IMR-90 (cell line): ENCODE results near the gene RBM45. TPM values are rescaled to one million over a fixed set of nuclear protein-coding genes. Genes with fewer than 3 reads are reported as not detected.

Experiments
- ATAC-seq: fragments of 200-7000 bp; cut with Tn5 transposase; 2 replicates; pipeline ENCODE4 v1.9.1; 2020; ENCODE audit warnings: low read depth, mild to moderate bottlenecking, moderate library complexity
- BruUV-seq: library from RNA; stranded (reverse); fragments of 400-500 nt; replicated peaks from 2 replicates; lab custom pipeline; 2021; lab: Mats Ljungman, UMichigan
- CTCF ChIA-PET: fragments of 300-600 bp; formaldehyde crosslinking; extraction: SDS; loops from one replicate; lab custom pipeline; 2021; ENCODE audit warnings: antibody characterized with exemption; lab: Yijun Ruan, JAX
- POLR2A ChIA-PET: fragments of 300-600 bp; sonication (Branson Sonifier 250); formaldehyde crosslinking; loops from one replicate; lab custom pipeline; 2022; ENCODE audit warnings: antibody characterized with exemption; ENCODE audit not compliant: unreplicated experiment; lab: Charles Lee
- DNase-seq: peaks from one replicate; pipeline ENCODE4 v3.0.0; 2013
- H2AFZ ChIP-seq: replicated peaks from 2 replicates; pipeline ENCODE3; 2013; ENCODE audit warnings: low read length, mild to moderate bottlenecking; ENCODE audit not compliant: poor library complexity
- H2AK5ac ChIP-seq: 2 replicates; pipeline ENCODE4 v1.6.1; 2013; ENCODE audit warnings: low read depth, low read length, inconsistent platforms
- H2AK9ac ChIP-seq: replicated peaks from 2 replicates; pipeline ENCODE3; 2013; ENCODE audit warnings: mild to moderate bottlenecking, low read depth, low read length, moderate library complexity; ENCODE audit not compliant: poor library complexity
- H2BK120ac ChIP-seq: 2 replicates; pipeline ENCODE4 v1.6.1; 2013; ENCODE audit warnings: low read depth, low read length, inconsistent platforms
- H2BK15ac ChIP-seq: 3 replicates; pipeline ENCODE4 v1.6.1; 2013; ENCODE audit warnings: low read depth, low read length, inconsistent platforms
- H2BK20ac ChIP-seq: 2 replicates; pipeline ENCODE4 v1.6.1; 2013; ENCODE audit warnings: low read depth, mild to moderate bottlenecking, inconsistent platforms, low read length, moderate library complexity
- H2BK5ac ChIP-seq: 2 replicates; pipeline ENCODE4 v1.6.1; 2013; ENCODE audit warnings: mild to moderate bottlenecking, low read depth, low read length, inconsistent platforms; ENCODE audit not compliant: poor library complexity, severe bottlenecking
- H3K14ac ChIP-seq: replicated peaks from 2 replicates; pipeline ENCODE4 v1.6.1; 2013; ENCODE audit warnings: low read depth, low read length, inconsistent platforms
- H3K18ac ChIP-seq: 2 replicates; pipeline ENCODE4 v1.6.1; 2013; ENCODE audit warnings: low read depth, low read length, control low read depth
- H3K23ac ChIP-seq: 2 replicates; pipeline ENCODE4 v1.6.1; 2013; ENCODE audit warnings: low read depth, low read length, inconsistent platforms
- H3K27ac ChIP-seq: 2 replicates; pipeline ENCODE4 v1.5.1; 2013; ENCODE audit warnings: mild to moderate bottlenecking, control low read depth, low read length; ENCODE audit not compliant: insufficient read depth
- H3K27me3 ChIP-seq: 2 replicates; pipeline ENCODE4 v1.6.1; 2013; ENCODE audit warnings: low read length; ENCODE audit not compliant: control insufficient read depth, insufficient read depth
- H3K36me3 ChIP-seq: 2 replicates; pipeline ENCODE4 v1.6.1; 2013; ENCODE audit warnings: low read length, mixed read lengths; ENCODE audit not compliant: control insufficient read depth, insufficient read depth
- H3K4ac ChIP-seq: 2 replicates; pipeline ENCODE4 v1.6.1; 2013; ENCODE audit warnings: low read depth, low read length, inconsistent platforms
- H3K4me1 ChIP-seq: 2 replicates; pipeline ENCODE4 v1.6.1; 2013; ENCODE audit warnings: low read length, mixed read lengths; ENCODE audit not compliant: control insufficient read depth, insufficient read depth
- H3K4me2 ChIP-seq: 2 replicates; pipeline ENCODE4 v1.6.1; 2013; ENCODE audit warnings: low read depth, mild to moderate bottlenecking, control low read depth, low read length, moderate library complexity
- H3K4me3 ChIP-seq: 2 replicates; pipeline ENCODE4 v1.5.1; 2013; ENCODE audit warnings: low read depth, mild to moderate bottlenecking, control low read depth, low read length, moderate library complexity; ENCODE audit not compliant: insufficient read depth
- H3K56ac ChIP-seq: 2 replicates; pipeline ENCODE4 v1.6.1; 2013; ENCODE audit warnings: low read length, inconsistent platforms; ENCODE audit not compliant: insufficient read depth; ENCODE audit errors: extremely low read depth
- H3K79me1 ChIP-seq, 2 experiments: 2 replicates each; pipeline ENCODE4 v1.6.1; 2013; ENCODE audit warnings: low read length in 2 of 2, inconsistent platforms in 1 of 2, low read depth in 1 of 2
- H3K9ac ChIP-seq: 2 replicates; pipeline ENCODE4 v1.6.1; 2013; ENCODE audit warnings: low read depth, low read length, control low read depth
- H3K9me1 ChIP-seq: 2 replicates; pipeline ENCODE4 v1.6.1; 2013; ENCODE audit warnings: low read length, inconsistent platforms; ENCODE audit not compliant: insufficient read depth
- H3K9me3 ChIP-seq: 2 replicates; pipeline ENCODE4 v1.6.1; 2013; ENCODE audit warnings: low read length; ENCODE audit not compliant: control insufficient read depth, insufficient read depth
- H4K20me1 ChIP-seq: 2 replicates; pipeline ENCODE4 v1.6.1; 2013; ENCODE audit warnings: low read length, inconsistent platforms; ENCODE audit not compliant: insufficient read depth
- H4K5ac ChIP-seq: 2 replicates; pipeline ENCODE4 v1.6.1; 2013; ENCODE audit warnings: mild to moderate bottlenecking, low read depth, low read length, control low read depth
- H4K8ac ChIP-seq, 2 experiments: 2 replicates each; pipeline ENCODE4 v1.6.1; 2013; ENCODE audit warnings: low read depth in 2 of 2, low read length in 2 of 2, control low read depth in 1 of 2, inconsistent platforms in 1 of 2
- H4K91ac ChIP-seq: 2 replicates; pipeline ENCODE4 v1.6.1; 2013; ENCODE audit warnings: low read depth, low read length, inconsistent platforms; ENCODE audit not compliant: insufficient read depth
- CHD1 ChIP-seq: IDR thresholded peaks from 2 replicates; pipeline ENCODE4 v1.6.1; 2012; ENCODE audit warnings: low read depth, low read length, improper control_type of control experiment
- MAFK ChIP-seq: IDR thresholded peaks from 2 replicates; pipeline ENCODE4 v1.6.1; 2012; ENCODE audit warnings: low read depth, low read length, improper control_type of control experiment
- MAZ ChIP-seq: IDR thresholded peaks from 2 replicates; pipeline ENCODE4 v1.6.1; 2012; ENCODE audit warnings: low read depth, mild to moderate bottlenecking, low read length, improper control_type of control experiment, moderate library complexity, borderline replicate concordance
- MXI1 ChIP-seq: IDR thresholded peaks from 2 replicates; pipeline ENCODE4 v1.6.1; 2012; ENCODE audit warnings: low read depth, mild to moderate bottlenecking, low read length, moderate library complexity, borderline replicate concordance
- NFE2L2 ChIP-seq: fragments of 150-350 bp; IDR thresholded peaks from 2 replicates; pipeline ENCODE4 v1.6.1; 2016; ENCODE audit warnings: low read depth, mild to moderate bottlenecking, low read length
- RAD21 ChIP-seq: IDR thresholded peaks from 2 replicates; pipeline ENCODE4 v1.6.1; 2012; ENCODE audit warnings: low read length, improper control_type of control experiment
- RCOR1 ChIP-seq: IDR thresholded peaks from 2 replicates; pipeline ENCODE4 v1.6.1; 2012; ENCODE audit warnings: mild to moderate bottlenecking, low read length, improper control_type of control experiment; ENCODE audit not compliant: insufficient replicate concordance
- SMC3 ChIP-seq: fragments of 150-350 bp; IDR thresholded peaks from 2 replicates; pipeline ENCODE4 v1.6.1; 2016; ENCODE audit warnings: low read depth, mild to moderate bottlenecking, antibody characterized with exemption, low read length, moderate library complexity
- WGBS, 2 experiments: methylation state at CpG; one replicate each; pipeline versions ENCODE4 v1.1.5 to v1.1.7; 2013; ENCODE audit warnings: missing lambda C conversion rate in 2 of 2; ENCODE audit not compliant: insufficient read length in 1 of 2; ENCODE audit errors: extremely low coverage in 2 of 2; 5-methylcytosine and 5-hydroxymethylcytosine counted together
- dilution Hi-C: fragments of 300-500 bp; cut with HindIII; formaldehyde crosslinking; loops from one replicate; pipeline ENCODE4 v1.14.3; 2018; ENCODE audit warnings: low sequenced_read_pairs; ENCODE audit not compliant: unreplicated experiment
- in situ Hi-C: fragments of 300-500 bp; cut with MboI; formaldehyde crosslinking; loops from 3 replicates; pipeline ENCODE4 v1.14.3; 2019; ENCODE audit warnings: low sequenced_read_pairs, inconsistent platforms, mixed read lengths
- intact Hi-C: fragments of 100-400 bp; cut with micrococcal nuclease; formaldehyde crosslinking; loops from 2 replicates; pipeline ENCODE4 v1.10.0; 2022
- polyA plus RNA-seq, 3 experiments: library from polyadenylated mRNA; depleted of rRNA; stranded (reverse); fragments of >200 nt; gene quantifications; 2 replicates each; pipeline ENCODE4 v1.2.3, GENCODE V29; 2012; ENCODE audit warnings: low replicate concordance in 1 of 3
- total RNA-seq: library from RNA; depleted of rRNA; stranded (reverse); fragments of >200 nt; gene quantifications from 2 replicates; pipeline ENCODE4 v1.2.3, GENCODE V29; 2012
- TF ChIP-seq, protein P1 (sequence below): fragments of 150-350 bp; IDR thresholded peaks from 2 replicates; pipeline ENCODE4 v1.6.1; 2017; ENCODE audit warnings: mild to moderate bottlenecking, antibody characterized with exemption, low read length, low read depth
- TF ChIP-seq, protein P2 (sequence below): fragments of 150-350 bp; IDR thresholded peaks from 2 replicates; pipeline ENCODE4 v1.6.1; 2016; ENCODE audit warnings: low read depth, mild to moderate bottlenecking, low read length, moderate library complexity, borderline replicate concordance

The RBM45 gene
- total and polyA plus RNA-seq, 2 of the 4 experiments (the other 2 are of a cell fraction), result 10.3 to 17.9 TPM

DNA sequence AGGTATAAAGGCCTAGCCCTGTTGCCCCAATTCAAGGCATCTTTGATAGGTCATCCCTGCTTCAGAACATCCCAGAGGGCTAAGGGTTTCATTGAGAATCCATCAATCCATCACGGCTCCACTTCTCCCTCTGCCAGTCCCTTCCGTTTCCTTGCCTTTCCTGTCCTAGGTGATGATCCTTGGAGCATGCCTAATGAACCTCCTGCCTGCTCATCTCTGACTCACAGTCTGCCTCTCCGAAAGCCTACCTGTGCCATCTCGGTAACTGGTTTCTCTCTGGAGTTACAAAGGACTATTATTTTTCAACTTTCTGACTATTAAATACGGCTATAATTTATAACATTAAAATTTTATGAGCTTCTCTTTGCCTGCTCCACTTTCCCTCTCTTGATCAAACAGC, 45.3 kb downstream of the RBM45 start:
- 93% methylated on average over 3 of the region's 5 CpGs; no CpG with 5 or more reads in 1 of the 2 experiments for WGBS, 2 experiments
- no peak overlapping the region for H3K56ac ChIP-seq
- H3K27me3 ChIP-seq, result no peaks in the 10 kb centered on the region
- H2AK5ac ChIP-seq, result no peak overlapping the region
- H2BK15ac ChIP-seq, result no peak overlapping the region
- H3K36me3 ChIP-seq, result no peaks in the 10 kb centered on the region
- no peak overlapping the region for H2BK20ac ChIP-seq
- no TSS peak for BruUV-seq
- no peak overlapping the region for H3K4me3 ChIP-seq
- POLR2A ChIA-PET, result interaction anchor here (0.6 kb wide), 1 partner anchor 12 kb away, joined by 4 read pairs; no protein-coding TSS in a partner anchor
- intact Hi-C loops, result no loop called here
- no peaks in the 10 kb centered on the region for H3K9me3 ChIP-seq
- H2BK120ac ChIP-seq, result no peak overlapping the region
- CTCF ChIA-PET, result no interaction called here
- in situ Hi-C loops, result no loop called here
- TF ChIP-seq MAFK (no peak), NFE2L2 (no peak), RCOR1 (no peak), CHD1 (no peak), SMC3 (no peak), MAZ (no peak), MXI1 (no peak), RAD21 (no peak)
- TF ChIP-seq, protein P1, sequence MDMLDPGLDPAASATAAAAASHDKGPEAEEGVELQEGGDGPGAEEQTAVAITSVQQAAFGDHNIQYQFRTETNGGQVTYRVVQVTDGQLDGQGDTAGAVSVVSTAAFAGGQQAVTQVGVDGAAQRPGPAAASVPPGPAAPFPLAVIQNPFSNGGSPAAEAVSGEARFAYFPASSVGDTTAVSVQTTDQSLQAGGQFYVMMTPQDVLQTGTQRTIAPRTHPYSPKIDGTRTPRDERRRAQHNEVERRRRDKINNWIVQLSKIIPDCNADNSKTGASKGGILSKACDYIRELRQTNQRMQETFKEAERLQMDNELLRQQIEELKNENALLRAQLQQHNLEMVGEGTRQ, result no peak
- TF ChIP-seq, protein P2, sequence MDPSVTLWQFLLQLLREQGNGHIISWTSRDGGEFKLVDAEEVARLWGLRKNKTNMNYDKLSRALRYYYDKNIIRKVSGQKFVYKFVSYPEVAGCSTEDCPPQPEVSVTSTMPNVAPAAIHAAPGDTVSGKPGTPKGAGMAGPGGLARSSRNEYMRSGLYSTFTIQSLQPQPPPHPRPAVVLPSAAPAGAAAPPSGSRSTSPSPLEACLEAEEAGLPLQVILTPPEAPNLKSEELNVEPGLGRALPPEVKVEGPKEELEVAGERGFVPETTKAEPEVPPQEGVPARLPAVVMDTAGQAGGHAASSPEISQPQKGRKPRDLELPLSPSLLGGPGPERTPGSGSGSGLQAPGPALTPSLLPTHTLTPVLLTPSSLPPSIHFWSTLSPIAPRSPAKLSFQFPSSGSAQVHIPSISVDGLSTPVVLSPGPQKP, result no peak
- H2AFZ ChIP-seq, result no peak overlapping the region
- H3K4ac ChIP-seq, result no peak overlapping the region
- no peaks in the 10 kb centered on the region for H3K79me1 ChIP-seq
- no peak for ATAC-seq
- H4K8ac ChIP-seq, result no peak overlapping the region
- H3K23ac ChIP-seq, result no peak overlapping the region
- no peak overlapping the region for H2AK9ac ChIP-seq
- no peak overlapping the region for H3K9ac ChIP-seq
- no peaks in the 10 kb centered on the region for H3K9me1 ChIP-seq
- H4K5ac ChIP-seq, result no peak overlapping the region
- no peak for DNase-seq
- no peaks in the 10 kb centered on the region for H3K4me1 ChIP-seq
- no peak overlapping the region for H2BK5ac ChIP-seq
- H4K91ac ChIP-seq, result no peak overlapping the region
- dilution Hi-C loops, result no loop called here
- no peak overlapping the region for H3K18ac ChIP-seq
- no peak overlapping the region for H3K27ac ChIP-seq
- no peaks in the 10 kb centered on the region for H4K20me1 ChIP-seq
- no peak overlapping the region for H3K4me2 ChIP-seq
- no peak overlapping the region for H3K14ac ChIP-seq
